SK-N-SH treated with all-trans-retinoic acid at 6 μM for 48 hours (cell line): ENCODE measurements around the gene SUMF2.
A peak's percentile ranks its signal among the peaks of the same experiment; 100 is the strongest.

Source experiments
- ATAC-seq: fragments of 200-7000 bp; cut with Tn5 transposase; 3 replicates; pipeline ENCODE4 v1.9.1; 2020; ENCODE audit warnings: mild to moderate bottlenecking, moderate library complexity
- ARNTL ChIP-seq: fragments of 450-650 bp; formaldehyde crosslinking; IDR thresholded peaks from 2 replicates; pipeline ENCODE4 v1.5.0; 2020; ENCODE audit warnings: low read depth, mild to moderate bottlenecking, moderate library complexity, borderline replicate concordance
- BACH2 ChIP-seq: fragments of 250-450 bp; sonication (Bioruptor Pico); IDR thresholded peaks from 2 replicates; pipeline ENCODE4 v1.9.0; 2021; ENCODE audit warnings: mild to moderate bottlenecking, borderline replicate concordance
- CREB5 ChIP-seq: fragments of 250-450 bp; sonication (Bioruptor Pico); IDR thresholded peaks from 2 replicates; pipeline ENCODE4 v1.5.1; 2020; ENCODE audit warnings: low read depth, mild to moderate bottlenecking, moderate library complexity
- CSDC2 ChIP-seq: fragments of 250-450 bp; sonication (Bioruptor Pico); IDR thresholded peaks from 2 replicates; pipeline ENCODE4 v1.5.0; 2020; ENCODE audit warnings: mild to moderate bottlenecking, moderate library complexity
- CSRNP3 ChIP-seq: fragments of 250-450 bp; sonication (Bioruptor Pico); IDR thresholded peaks from 2 replicates; pipeline ENCODE4 v1.5.1; 2021; ENCODE audit warnings: mild to moderate bottlenecking, moderate library complexity
- ESRRG ChIP-seq: fragments of 250-450 bp; sonication (Bioruptor Pico); IDR thresholded peaks from 2 replicates; pipeline ENCODE4 v1.6.1; 2021; ENCODE audit warnings: mild to moderate bottlenecking
- GLIS3 ChIP-seq: fragments of 250-450 bp; sonication (Bioruptor Pico); IDR thresholded peaks from 2 replicates; pipeline ENCODE4 v1.5.0; 2020; ENCODE audit warnings: mild to moderate bottlenecking, moderate library complexity
- ISL1 ChIP-seq: fragments of 250-450 bp; sonication (Bioruptor Pico); IDR thresholded peaks from 2 replicates; pipeline ENCODE4 v2.1.2; 2022; ENCODE audit warnings: mild to moderate bottlenecking, moderate library complexity
- OSR1 ChIP-seq: fragments of 250-450 bp; sonication (Bioruptor Pico); IDR thresholded peaks from 2 replicates; pipeline ENCODE4 v1.8.0; 2022; ENCODE audit warnings: moderate library complexity, mild to moderate bottlenecking, inconsistent platforms
- PATZ1 ChIP-seq: fragments of 250-450 bp; sonication (Bioruptor Pico); IDR thresholded peaks from 2 replicates; pipeline ENCODE4 v1.8.0; 2020; ENCODE audit warnings: mild to moderate bottlenecking, moderate library complexity, borderline replicate concordance
- POU6F1 ChIP-seq: fragments of 250-450 bp; sonication (Bioruptor Pico); IDR thresholded peaks from 2 replicates; pipeline ENCODE4 v1.8.0; 2021; ENCODE audit warnings: low read depth, mild to moderate bottlenecking, moderate library complexity, borderline replicate concordance
- PPARA ChIP-seq: fragments of 250-450 bp; sonication (Bioruptor Pico); IDR thresholded peaks from 2 replicates; pipeline ENCODE4 v1.5.0; 2020; ENCODE audit warnings: mild to moderate bottlenecking, borderline replicate concordance
- RARB ChIP-seq: fragments of 250-450 bp; sonication (Bioruptor Pico); IDR thresholded peaks from 2 replicates; pipeline ENCODE4 v1.8.0; 2021; ENCODE audit warnings: mild to moderate bottlenecking, moderate library complexity
- SNAI2 ChIP-seq: fragments of 250-450 bp; sonication (Bioruptor Pico); IDR thresholded peaks from 2 replicates; pipeline ENCODE4 v1.5.0; 2020; ENCODE audit warnings: mild to moderate bottlenecking, moderate library complexity
- TCF4 ChIP-seq: fragments of 250-450 bp; sonication (Bioruptor Pico); IDR thresholded peaks from 2 replicates; pipeline ENCODE4 v1.8.0; 2021; ENCODE audit warnings: mild to moderate bottlenecking, moderate library complexity, borderline replicate concordance
- TOX ChIP-seq: fragments of 250-450 bp; sonication (Bioruptor Pico); IDR thresholded peaks from 2 replicates; pipeline ENCODE4 v1.8.0; 2021; ENCODE audit warnings: mild to moderate bottlenecking, moderate library complexity, borderline replicate concordance
- TSHZ2 ChIP-seq: fragments of 250-450 bp; sonication (Bioruptor Pico); IDR thresholded peaks from 2 replicates; pipeline ENCODE4 v1.5.0; 2020; ENCODE audit warnings: mild to moderate bottlenecking, moderate library complexity
- ZC3H10 ChIP-seq: fragments of 250-450 bp; sonication (Bioruptor Pico); IDR thresholded peaks from 2 replicates; pipeline ENCODE4 v1.5.1; 2021; ENCODE audit warnings: mild to moderate bottlenecking, moderate library complexity
- ZFP3 ChIP-seq: fragments of 250-450 bp; sonication (Bioruptor Pico); IDR thresholded peaks from 2 replicates; pipeline ENCODE4 v1.5.0; 2020; ENCODE audit warnings: mild to moderate bottlenecking, moderate library complexity
- ZFP30 ChIP-seq: fragments of 450-650 bp; formaldehyde crosslinking; IDR thresholded peaks from 2 replicates; pipeline ENCODE4 v1.5.0; 2022; ENCODE audit warnings: mild to moderate bottlenecking, moderate library complexity
- ZNF565 ChIP-seq: fragments of 450-650 bp; formaldehyde crosslinking; conservative IDR thresholded peaks from 2 replicates; pipeline ENCODE4 v1.5.0; 2020; ENCODE audit warnings: low read depth, mild to moderate bottlenecking, moderate library complexity
- ZNF70 ChIP-seq: fragments of 450-650 bp; formaldehyde crosslinking; IDR thresholded peaks from 2 replicates; pipeline ENCODE4 v1.5.0; 2020; ENCODE audit warnings: mild to moderate bottlenecking, moderate library complexity
- ZNF8 ChIP-seq: fragments of 450-650 bp; formaldehyde crosslinking; IDR thresholded peaks from 2 replicates; pipeline ENCODE4 v1.5.0; 2020; ENCODE audit warnings: mild to moderate bottlenecking, moderate library complexity

Gene SUMF2

GRCh38 chr7:56063882-56064625 is at the start of gene SUMF2:
Gene SUMF2 (plus strand): TSS chr7:56064286. CDS start chr7:56064312, 26 bp downstream.
- no peak for TF ChIP-seq BACH2 (CRISPR knock-in tag)
- TF ChIP-seq TOX (CRISPR knock-in tag) = no peak; the same call in 1 of the 2 replicates
- no peak for TF ChIP-seq ESRRG
- no peak for TF ChIP-seq RARB (CRISPR knock-in tag)
- TF ChIP-seq CREB5 (CRISPR knock-in tag) = no peak
- TF ChIP-seq OSR1 (CRISPR knock-in tag) = no peak
- peak; percentile 78; the same call in 1 of the 2 replicates for TF ChIP-seq CSRNP3
- TF ChIP-seq ZFP3 (CRISPR knock-in tag) = no peak
- no peak; the same call in 1 of the 2 replicates for TF ChIP-seq TCF4
- TF ChIP-seq GLIS3 = peak; percentile 93
- peak; percentile 12; the same call in 1 of the 2 replicates for TF ChIP-seq PATZ1
- TF ChIP-seq ZFP30 (CRISPR knock-in tag) = no peak
- no peak; the same call in 1 of the 2 replicates for TF ChIP-seq SNAI2 (CRISPR knock-in tag)
- TF ChIP-seq ZNF8 (CRISPR knock-in tag) = no peak
- no peak for TF ChIP-seq TSHZ2 (CRISPR knock-in tag)
- no peak for TF ChIP-seq CSDC2 (CRISPR knock-in tag)
- TF ChIP-seq ZNF565 (CRISPR knock-in tag) = no peak
- no peak for TF ChIP-seq ZNF70 (CRISPR knock-in tag)
- no peak for TF ChIP-seq ARNTL (CRISPR knock-in tag)
- 0 out of 2 replicates have a peak, but pooled peaks have one; percentile 53 for TF ChIP-seq POU6F1 (CRISPR knock-in tag)
- no peak for TF ChIP-seq PPARA (CRISPR knock-in tag)
- TF ChIP-seq ZC3H10 (CRISPR knock-in tag) = no peak
- no peak for TF ChIP-seq ISL1 (CRISPR knock-in tag)
- ATAC-seq = peak; percentile 93

GRCh38 chr7:56017015-56017414 is 47.1 kb upstream of the SUMF2 start:
- ATAC-seq = peak; percentile 33; the same call in 2 of the 3 replicates
- peak; percentile 16; the same call in 1 of the 2 replicates for TF ChIP-seq ISL1 (CRISPR knock-in tag)
